ENCODE measurements around the gene CDC6.

Gene CDC6

GRCh38 chr17:40351359-40352236 lies 63.9 kb downstream of the CDC6 start:
- POLR2A ChIA-PET: interaction anchor here (0.6 to 1.4 kb wide), 3 partner anchors 35 to 62 kb away, joined by 4 to 7 read pairs (median 5); no protein-coding TSS in a partner anchor
- CTCF ChIA-PET: interaction anchor here (0.5 to 16.1 kb wide), 10 partner anchors 10 to 327 kb away, joined by 3 to 453 read pairs (median 4); partner anchors contain the start of gene RARA
- no peak for TF ChIP-seq CTCF (tag by site-specific recombination; IDR thresholded peaks at IDR 0.05)
- peak; percentile 32; the same call in 1 of the 2 replicates for TF ChIP-seq GLIS2 (tag by site-specific recombination; IDR thresholded peaks at IDR 0.05)
- peak; percentile 60 for TF ChIP-seq GLIS1 (tag by site-specific recombination; IDR thresholded peaks at IDR 0.05)
- peak; percentile 63 for TF ChIP-seq ZIC2 (tag by site-specific recombination; IDR thresholded peaks at IDR 0.05)
- H3K4me3 ChIP-seq (ENCODE audit: low read depth, low read length): no peak overlapping the region
- no peaks in the 10 kb centered on the region for H3K4me1 ChIP-seq (ENCODE audit: control insufficient read depth, insufficient read depth, low read length)
- H3K9me3 ChIP-seq (ENCODE audit: control insufficient read depth, insufficient read depth, low read depth, low read length): no peaks in the 10 kb centered on the region
- no peak overlapping the region for H3K27ac ChIP-seq (ENCODE audit: extremely low read depth, low read depth, low read length)
- H3K36me3 ChIP-seq (ENCODE audit: control insufficient read depth in 2 of 2, insufficient read depth in 1 of 2, low read length in 2 of 2): peaks cover 6 to 57% of the 10 kb centered on the region in 2 experiments; a peak in 2 of 3 replicates

GRCh38 chr17:40352237-40352778 lies 64.6 kb downstream of the CDC6 start:
- ChIA-PET CTCF (interaction anchor here (0.6 to 16.1 kb wide), 10 partner anchors 9 to 328 kb away, joined by 3 to 453 read pairs (median 4); partner anchors contain the start of gene RARA), POLR2A (interaction anchor here (0.5 to 1.4 kb wide), 3 partner anchors 35 to 1654 kb away, joined by 3 to 7 read pairs (median 4); no protein-coding TSS in a partner anchor)
- Histone ChIP-seq H3K9me3 (ENCODE audit: control insufficient read depth, insufficient read depth, low read depth, low read length) (no peaks in the 10 kb centered on the region), H3K36me3 (ENCODE audit: control insufficient read depth in 2 of 2, insufficient read depth in 1 of 2, low read length in 2 of 2) (peaks cover 6 to 57% of the 10 kb centered on the region in 2 experiments; a peak in 2 of 3 replicates), H3K4me3 (ENCODE audit: low read depth, low read length) (no peak overlapping the region), H3K4me1 (ENCODE audit: control insufficient read depth, insufficient read depth, low read length) (no peaks in the 10 kb centered on the region), H3K27ac (ENCODE audit: extremely low read depth, low read depth, low read length) (no peak overlapping the region)
- TF ChIP-seq GLIS2 (tag by site-specific recombination; IDR thresholded peaks at IDR 0.05): no peak
- no peak for TF ChIP-seq MYNN (tag by site-specific recombination; IDR thresholded peaks at IDR 0.05; ENCODE audit: borderline replicate concordance)
- no peak for TF ChIP-seq HIC1 (tag by site-specific recombination; IDR thresholded peaks at IDR 0.05)
- no peak for TF ChIP-seq AEBP2 (tag by site-specific recombination; IDR thresholded peaks at IDR 0.05; ENCODE audit: borderline replicate concordance)
- no peak for TF ChIP-seq ZBTB6 (tag by site-specific recombination; IDR thresholded peaks at IDR 0.05)
- no peak for TF ChIP-seq ATF2 (tag by site-specific recombination; IDR thresholded peaks at IDR 0.05; ENCODE audit: low read depth)
- no peak for TF ChIP-seq REST (tag by site-specific recombination; IDR thresholded peaks at IDR 0.05)
- TF ChIP-seq ZNF26 (tag by site-specific recombination; IDR thresholded peaks at IDR 0.05): no peak
- no peak for TF ChIP-seq ZNF707 (tag by site-specific recombination; IDR thresholded peaks at IDR 0.05)
- TF ChIP-seq ZNF175 (tag by site-specific recombination; IDR thresholded peaks at IDR 0.05): no peak
- no peak for TF ChIP-seq ZNF10 (tag by site-specific recombination; IDR thresholded peaks at IDR 0.05)
- TF ChIP-seq ZNF266 (tag by site-specific recombination; IDR thresholded peaks at IDR 0.05; ENCODE audit: low read depth): no peak
- no peak for TF ChIP-seq ZNF704 (tag by site-specific recombination; IDR thresholded peaks at IDR 0.05)

Measured in HEK293 (cell line).